ENCODE data around the gene CAAP1.
"Not testable (repeated sequence)": the region's sequence is repeated elsewhere in the genome, so short reads cannot be mapped to it uniquely, and the experiment has no call there.

Gene CAAP1

DNA sequence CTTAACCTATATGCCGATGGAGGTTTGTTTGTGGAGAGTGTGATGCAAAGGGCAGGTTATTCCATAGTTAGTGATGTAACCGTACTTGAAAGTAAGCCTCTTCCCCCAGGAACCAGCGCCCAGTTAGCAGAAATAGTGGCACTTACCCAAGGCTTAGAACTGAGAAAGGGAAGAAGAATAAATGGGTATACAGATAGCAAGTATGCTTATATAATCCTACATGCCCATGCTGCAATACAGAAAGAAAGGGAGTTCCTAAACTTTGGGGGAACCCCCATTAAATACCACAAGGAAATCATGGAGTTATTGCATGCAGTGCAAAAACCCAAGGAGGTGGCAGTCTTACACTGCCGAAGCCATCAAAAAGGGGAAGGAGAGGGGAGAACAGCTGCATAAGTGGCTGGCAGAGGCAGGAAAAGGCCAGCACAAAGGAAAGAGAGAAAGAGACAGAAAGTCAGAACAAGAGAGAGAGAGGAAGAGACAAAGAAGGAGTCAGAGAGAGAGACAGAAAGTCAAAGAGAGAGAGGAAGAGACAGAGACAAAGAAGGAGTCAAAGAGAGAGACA is 64.1 kb downstream of the CAAP1 start:
- DNase-seq: not testable (repeated sequence)

GRCh38 chr9:26814799-26815198 is 77.8 kb downstream of the CAAP1 start:
- no peak for DNase-seq

DNA sequence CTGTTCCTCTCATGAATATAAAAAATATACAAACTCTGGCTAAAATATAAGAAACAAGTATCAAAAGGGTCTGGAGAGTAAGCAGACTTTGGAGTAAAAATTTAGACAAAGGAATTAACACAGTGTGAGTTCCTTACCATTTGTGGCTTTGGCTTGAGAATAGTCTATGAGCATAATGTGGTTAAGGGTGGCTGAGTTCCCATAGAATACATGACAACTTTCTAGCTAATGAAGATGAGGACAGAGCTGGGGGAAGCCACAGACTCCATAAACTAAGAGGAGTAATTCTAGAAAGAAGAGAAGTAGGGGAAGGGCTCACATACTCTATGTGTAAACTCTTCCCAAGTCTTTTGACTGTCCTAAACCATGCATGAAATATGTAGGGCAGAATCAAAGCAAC is 79.4 kb downstream of the CAAP1 start:
- no peak for DNase-seq

- no peak for DNase-seq
These were observed 80.4 kb downstream of the CAAP1 start for GRCh38 chr9:26812217-26812616.

DNA sequence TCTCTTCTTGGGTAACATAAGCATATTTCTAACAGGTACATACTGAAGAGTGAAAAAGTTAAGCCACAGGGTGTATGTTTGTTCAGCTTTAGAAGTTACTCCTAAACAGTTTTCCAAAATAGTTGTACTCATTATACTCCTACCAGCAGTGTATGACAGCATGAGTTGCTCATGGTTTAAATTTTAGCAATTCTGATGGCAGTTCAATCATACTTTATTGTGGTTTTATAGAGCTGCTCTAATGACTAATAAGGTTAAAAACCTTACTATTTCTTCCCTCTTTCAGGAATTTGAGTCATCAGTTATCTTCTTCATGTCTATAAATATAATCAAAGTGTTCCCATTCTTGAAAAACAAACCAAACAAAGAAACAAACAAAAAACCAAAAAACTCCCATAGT is 81.5 kb downstream of the CAAP1 start:
- no peak for DNase-seq

GRCh38 chr9:26809795-26810194 is 82.8 kb downstream of the CAAP1 start:
- DNase-seq: no peak

GRCh38 chr9:26807161-26807560 is 85.4 kb downstream of the CAAP1 start:
- no peak for DNase-seq

GRCh38 chr9:26802921-26803320 is 89.7 kb downstream of the CAAP1 start:
- no peak for DNase-seq

- DNase-seq: no peak
These were observed 90.8 kb downstream of the CAAP1 start for GRCh38 chr9:26801772-26802171.

- DNase-seq: no peak
These were observed 92.3 kb downstream of the CAAP1 start for GRCh38 chr9:26800322-26800721.

GRCh38 chr9:26791274-26791673 is 101.3 kb downstream of the CAAP1 start:
- no peak for DNase-seq

Measured in activated gamma-delta T cell (primary cell).